HUES48 (cell line): ENCODE results near the gene SPAG17.

Experiments used
- H3K27ac ChIP-seq: one replicate; pipeline ENCODE4 v1.7.0; 2013; ENCODE audit warnings: low read depth, low read length, inconsistent platforms
- H3K27me3 ChIP-seq: 2 replicates; pipeline ENCODE4 v1.6.1; 2013; ENCODE audit warnings: mild to moderate bottlenecking, low read length; ENCODE audit not compliant: control insufficient read depth, insufficient read depth
- H3K36me3 ChIP-seq: 2 replicates; pipeline ENCODE4 v1.6.1; 2013; ENCODE audit warnings: low read length; ENCODE audit not compliant: control insufficient read depth, insufficient read depth
- H3K4me1 ChIP-seq: 2 replicates; pipeline ENCODE4 v1.6.1; 2013; ENCODE audit warnings: mild to moderate bottlenecking, low read length; ENCODE audit not compliant: control insufficient read depth, insufficient read depth
- H3K4me3 ChIP-seq: 2 replicates; pipeline ENCODE4 v1.5.1; 2013; ENCODE audit warnings: mild to moderate bottlenecking, low read depth, low read length
- H3K9ac ChIP-seq: 2 replicates; pipeline ENCODE4 v1.6.1; 2013; ENCODE audit warnings: mild to moderate bottlenecking, low read depth, low read length, moderate library complexity
- H3K9me3 ChIP-seq: 2 replicates; pipeline ENCODE4 v1.6.1; 2013; ENCODE audit warnings: low read length; ENCODE audit not compliant: control insufficient read depth, insufficient read depth

The SPAG17 gene

DNA sequence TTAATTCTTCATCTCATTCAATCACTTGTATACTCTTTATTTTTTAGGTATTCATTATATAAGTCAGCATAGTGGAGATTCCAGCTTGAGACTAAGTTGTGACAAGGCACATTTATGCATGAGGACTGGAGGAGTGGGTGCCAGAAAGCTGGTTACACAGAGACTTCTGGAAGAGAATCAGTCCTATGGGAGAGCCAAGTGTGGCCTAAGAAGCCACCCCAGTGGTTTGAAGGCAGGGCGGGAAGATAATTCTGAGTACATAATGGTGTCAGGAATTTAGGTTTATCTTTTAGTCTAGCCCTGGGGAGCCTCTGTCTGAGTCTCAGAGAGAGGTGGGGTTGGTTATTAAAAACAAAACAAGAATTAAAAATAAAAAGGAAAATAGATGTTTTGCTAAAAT is 83.0 kb downstream of the SPAG17 start:
- H3K27ac ChIP-seq: no peak overlapping the region
- 0 out of 2 replicates have a peak, but pooled peaks cover 6% of the 10 kb centered on the region for H3K4me1 ChIP-seq
- no peak overlapping the region for H3K9ac ChIP-seq
- no peaks in the 10 kb centered on the region for H3K27me3 ChIP-seq
- H3K9me3 ChIP-seq: no peaks in the 10 kb centered on the region
- H3K36me3 ChIP-seq: no peaks in the 10 kb centered on the region
- no peak overlapping the region for H3K4me3 ChIP-seq

DNA sequence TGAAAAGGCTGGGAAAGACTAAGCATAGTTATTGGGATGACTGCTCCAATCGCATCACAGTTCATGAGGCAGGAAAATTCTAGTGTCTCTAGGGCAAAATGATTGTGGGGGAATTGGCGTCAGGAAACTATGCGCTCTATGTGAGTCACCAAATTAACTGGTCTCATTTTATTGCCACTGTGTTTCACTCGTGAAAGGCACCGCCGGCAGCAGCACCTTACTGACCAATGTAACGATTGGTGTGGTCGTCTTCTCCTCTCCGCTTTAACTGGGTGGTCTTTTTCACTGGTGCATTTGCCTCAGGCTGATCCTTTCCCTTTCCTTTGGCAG is 83.5 kb downstream of the SPAG17 start:
- Histone ChIP-seq H3K27ac (no peak overlapping the region), H3K9ac (no peak overlapping the region), H3K4me1 (0 out of 2 replicates have a peak, but pooled peaks cover 6% of the 10 kb centered on the region), H3K36me3 (no peaks in the 10 kb centered on the region), H3K9me3 (no peaks in the 10 kb centered on the region), H3K4me3 (no peak overlapping the region), H3K27me3 (no peaks in the 10 kb centered on the region)

DNA sequence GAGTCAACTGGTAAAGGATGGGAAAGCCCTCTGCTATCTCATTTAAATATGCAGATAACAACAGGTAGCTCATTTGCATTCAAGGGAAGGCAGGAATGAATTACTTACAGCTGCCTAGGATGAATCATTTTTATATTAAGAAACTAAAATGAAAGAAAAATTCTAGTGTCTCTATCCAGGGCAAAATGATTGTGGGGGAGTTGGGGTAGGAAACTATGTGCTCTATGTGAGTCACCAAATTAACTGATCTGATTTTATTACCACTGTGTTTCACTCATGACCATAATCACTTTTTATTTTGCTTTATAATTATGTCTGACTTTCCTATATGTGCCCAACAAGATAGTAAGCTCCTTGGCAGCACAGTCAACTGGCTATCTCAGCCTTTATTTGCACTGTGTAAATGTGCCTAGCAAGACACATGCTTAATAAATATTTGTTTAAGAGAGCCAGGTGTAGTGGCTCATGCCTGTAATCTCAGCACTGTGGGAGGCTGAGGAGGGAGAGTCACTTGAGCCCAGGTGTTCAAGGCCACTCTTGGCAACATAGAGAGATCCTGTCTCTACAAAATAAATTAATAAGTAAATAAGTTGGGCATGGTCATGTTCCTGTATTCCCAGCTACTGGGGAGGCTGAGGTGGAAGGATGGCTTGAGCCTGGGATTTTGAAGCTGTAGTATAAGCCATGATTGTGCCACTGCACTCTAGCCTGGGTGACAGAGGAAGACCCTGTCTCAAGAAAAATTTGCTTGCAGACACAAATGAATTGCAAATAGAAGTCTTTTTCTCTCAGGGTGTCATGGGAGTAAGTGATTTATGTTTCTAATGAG is 84.1 kb downstream of the SPAG17 start:
- Histone ChIP-seq H3K27ac (no peak overlapping the region), H3K27me3 (no peaks in the 10 kb centered on the region), H3K9ac (no peak overlapping the region), H3K36me3 (no peaks in the 10 kb centered on the region), H3K4me3 (no peak overlapping the region), H3K4me1 (0 out of 2 replicates have a peak, but pooled peaks cover 6% of the 10 kb centered on the region), H3K9me3 (no peaks in the 10 kb centered on the region)

DNA sequence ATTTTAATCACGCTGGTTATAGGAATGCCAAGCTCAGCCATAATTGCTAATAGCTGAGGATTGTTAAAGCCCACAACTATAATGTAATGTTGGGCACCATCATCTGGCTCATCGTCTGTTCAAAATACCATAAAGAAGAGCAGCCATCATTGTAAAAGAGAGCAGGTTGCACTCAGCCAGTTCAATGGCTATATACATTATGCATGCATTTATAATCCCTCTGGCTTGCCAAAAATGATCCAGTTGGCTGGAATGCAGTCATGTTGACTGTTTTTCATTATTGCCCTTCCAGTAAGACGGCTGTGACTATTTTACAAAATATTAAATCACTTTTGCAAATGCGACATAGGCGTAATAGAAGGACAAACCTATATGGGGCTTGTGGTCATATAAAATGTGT is 85.3 kb downstream of the SPAG17 start:
- Histone ChIP-seq H3K4me1 (0 out of 2 replicates have a peak, but pooled peaks cover 6% of the 10 kb centered on the region), H3K4me3 (no peak overlapping the region), H3K27me3 (no peaks in the 10 kb centered on the region), H3K9ac (no peak overlapping the region), H3K27ac (no peak overlapping the region), H3K36me3 (no peaks in the 10 kb centered on the region), H3K9me3 (no peaks in the 10 kb centered on the region)

DNA sequence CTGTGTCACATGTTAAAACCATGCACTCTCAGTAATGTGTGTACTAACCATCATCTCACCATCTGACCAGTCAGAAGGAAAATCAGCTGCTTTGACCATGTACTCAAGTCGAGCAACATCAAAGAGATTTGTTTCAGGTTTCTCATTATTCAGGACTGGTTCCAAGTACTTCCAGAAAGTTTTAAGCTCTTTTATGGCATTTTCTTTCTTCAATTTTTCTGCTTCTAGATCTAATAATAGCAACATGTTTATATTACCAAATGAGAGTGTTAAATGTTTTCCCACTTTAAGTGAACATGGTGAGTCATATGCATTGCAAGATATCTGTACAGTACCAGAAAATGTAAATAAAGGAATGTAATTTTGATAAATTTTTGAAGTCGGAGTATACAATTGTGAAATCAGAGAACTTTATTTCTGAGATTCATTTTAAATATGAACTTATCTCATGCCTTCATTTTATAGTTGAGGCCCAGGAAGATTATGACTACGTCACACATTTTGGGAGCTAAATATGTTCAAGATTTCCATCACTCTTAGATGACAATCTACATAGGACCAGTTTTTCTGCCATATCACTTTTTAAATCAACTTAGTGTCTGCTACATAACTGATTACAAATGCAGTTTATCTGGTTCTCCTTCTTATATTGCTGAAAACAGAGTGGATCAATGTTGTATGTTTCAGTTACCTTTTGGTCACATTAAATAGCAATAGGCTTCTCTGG is 87.2 kb downstream of the SPAG17 start:
- Histone ChIP-seq H3K36me3 (no peaks in the 10 kb centered on the region), H3K9me3 (no peaks in the 10 kb centered on the region), H3K4me1 (0 out of 2 replicates have a peak, but pooled peaks cover 6% of the 10 kb centered on the region), H3K9ac (no peak overlapping the region), H3K27ac (no peak overlapping the region), H3K4me3 (no peak overlapping the region), H3K27me3 (no peaks in the 10 kb centered on the region)

DNA sequence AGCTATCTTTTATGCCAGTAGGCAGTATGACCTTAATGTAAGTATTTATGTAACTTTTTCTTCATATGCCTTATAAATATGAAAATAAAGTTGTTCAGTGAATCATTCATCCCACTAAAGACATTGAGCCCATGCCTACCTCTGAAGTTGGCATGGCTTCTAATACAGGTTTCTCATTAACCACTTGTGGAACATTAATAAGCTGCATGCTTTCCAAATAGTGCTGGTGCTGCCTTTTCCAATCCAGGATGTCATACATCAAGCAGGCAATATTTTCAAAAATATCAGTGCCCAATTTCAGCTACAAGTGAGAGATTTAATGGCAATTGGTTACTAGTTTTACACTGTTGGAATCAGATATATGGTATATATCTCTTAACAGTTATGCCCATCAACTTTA is 92.0 kb downstream of the SPAG17 start:
- no peak overlapping the region for H3K27ac ChIP-seq
- no peak overlapping the region for H3K4me3 ChIP-seq
- no peaks in the 10 kb centered on the region for H3K4me1 ChIP-seq
- no peak overlapping the region for H3K9ac ChIP-seq
- H3K9me3 ChIP-seq: no peaks in the 10 kb centered on the region
- no peaks in the 10 kb centered on the region for H3K27me3 ChIP-seq
- no peaks in the 10 kb centered on the region for H3K36me3 ChIP-seq

DNA sequence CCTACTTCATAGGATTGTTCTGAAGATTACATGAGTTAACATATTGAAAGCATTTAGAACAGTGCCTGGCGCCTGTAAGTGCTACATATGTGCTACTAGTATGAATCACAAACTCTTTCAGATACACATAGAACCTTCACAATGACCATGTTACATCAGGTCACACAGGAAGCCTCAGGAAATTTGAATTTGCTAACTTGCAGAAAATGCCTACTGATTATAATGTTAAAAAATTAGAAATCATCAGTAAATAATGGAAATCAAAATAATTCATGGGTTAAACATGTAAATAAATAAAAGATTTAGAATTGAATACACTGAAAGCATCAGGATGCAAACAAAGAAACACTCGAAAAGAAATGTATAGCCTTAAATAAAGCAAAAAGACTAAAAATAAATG is 94.9 kb downstream of the SPAG17 start:
- Histone ChIP-seq H3K27ac (no peak overlapping the region), H3K9ac (no peak overlapping the region), H3K36me3 (no peaks in the 10 kb centered on the region), H3K4me1 (no peaks in the 10 kb centered on the region), H3K4me3 (no peak overlapping the region), H3K27me3 (no peaks in the 10 kb centered on the region), H3K9me3 (no peaks in the 10 kb centered on the region)

DNA sequence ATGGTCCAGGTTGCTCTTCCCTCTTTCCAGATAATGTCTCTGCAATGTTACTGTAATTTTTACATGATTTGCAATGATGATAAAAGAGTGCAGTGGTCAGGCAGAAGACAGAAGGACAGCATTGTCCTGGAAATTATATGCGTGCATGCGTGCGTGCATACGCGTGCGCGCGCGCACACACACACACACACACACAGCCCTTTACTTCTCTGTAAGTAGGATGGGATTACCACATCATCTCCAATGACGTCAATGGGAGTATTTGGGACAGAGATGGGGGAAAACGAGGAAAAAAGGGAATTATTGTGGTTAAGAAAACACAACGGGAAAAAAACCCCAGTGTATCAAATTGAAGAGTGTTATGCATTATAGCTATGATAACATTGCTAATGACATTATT is 99.7 kb downstream of the SPAG17 start:
- no peak overlapping the region for H3K27ac ChIP-seq
- no peak overlapping the region for H3K9ac ChIP-seq
- H3K27me3 ChIP-seq: no peaks in the 10 kb centered on the region
- no peaks in the 10 kb centered on the region for H3K36me3 ChIP-seq
- no peaks in the 10 kb centered on the region for H3K4me1 ChIP-seq
- H3K9me3 ChIP-seq: no peaks in the 10 kb centered on the region
- H3K4me3 ChIP-seq: no peak overlapping the region

DNA sequence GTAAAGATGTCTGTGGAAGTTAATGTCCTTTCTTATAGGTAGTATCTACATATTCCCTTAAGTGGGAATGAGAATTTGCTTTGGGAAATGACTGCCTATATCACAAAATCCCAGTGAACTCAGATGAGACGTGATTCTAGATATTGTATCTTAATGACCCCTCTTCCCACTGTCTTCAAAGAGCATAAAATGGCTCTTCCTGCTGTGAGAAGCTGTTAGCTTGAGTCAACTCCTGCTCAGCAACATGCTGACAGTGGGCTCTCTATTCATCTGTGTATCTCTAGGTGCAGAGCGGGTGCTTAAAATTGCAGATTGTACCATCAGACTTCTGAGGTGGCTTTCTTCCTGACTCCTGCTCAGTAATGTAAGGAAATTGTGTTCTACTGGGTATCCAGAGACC is 100.6 kb downstream of the SPAG17 start:
- no peak overlapping the region for H3K4me3 ChIP-seq
- H3K36me3 ChIP-seq: no peaks in the 10 kb centered on the region
- no peaks in the 10 kb centered on the region for H3K4me1 ChIP-seq
- no peaks in the 10 kb centered on the region for H3K9me3 ChIP-seq
- H3K9ac ChIP-seq: no peak overlapping the region
- no peak overlapping the region for H3K27ac ChIP-seq
- H3K27me3 ChIP-seq: no peaks in the 10 kb centered on the region

DNA sequence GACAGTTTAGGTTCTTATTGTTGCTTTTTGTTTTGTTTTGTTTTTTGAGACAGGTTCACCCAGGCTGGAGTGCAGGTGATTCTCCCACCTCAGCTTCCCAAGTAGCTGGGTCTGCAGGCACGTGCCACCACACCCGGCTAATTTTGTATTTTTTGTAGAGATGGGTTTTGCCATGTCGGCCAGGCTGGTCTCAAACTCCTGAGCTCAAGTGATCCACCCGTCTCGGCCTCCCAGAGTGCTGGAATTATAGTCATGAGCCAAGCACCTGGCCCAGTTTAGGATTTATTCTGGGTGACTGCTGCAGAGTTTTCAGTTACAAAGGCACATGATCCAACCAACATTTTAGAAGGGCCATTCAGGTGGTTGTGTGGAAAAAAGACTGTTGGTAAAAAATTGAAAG is 102.0 kb downstream of the SPAG17 start:
- Histone ChIP-seq H3K9me3 (no peaks in the 10 kb centered on the region), H3K27me3 (no peaks in the 10 kb centered on the region), H3K27ac (no peak overlapping the region), H3K4me1 (peaks cover 1% of the 10 kb centered on the region; the same call in 1 of the 2 replicates), H3K36me3 (no peaks in the 10 kb centered on the region), H3K9ac (no peak overlapping the region), H3K4me3 (no peak overlapping the region)

DNA sequence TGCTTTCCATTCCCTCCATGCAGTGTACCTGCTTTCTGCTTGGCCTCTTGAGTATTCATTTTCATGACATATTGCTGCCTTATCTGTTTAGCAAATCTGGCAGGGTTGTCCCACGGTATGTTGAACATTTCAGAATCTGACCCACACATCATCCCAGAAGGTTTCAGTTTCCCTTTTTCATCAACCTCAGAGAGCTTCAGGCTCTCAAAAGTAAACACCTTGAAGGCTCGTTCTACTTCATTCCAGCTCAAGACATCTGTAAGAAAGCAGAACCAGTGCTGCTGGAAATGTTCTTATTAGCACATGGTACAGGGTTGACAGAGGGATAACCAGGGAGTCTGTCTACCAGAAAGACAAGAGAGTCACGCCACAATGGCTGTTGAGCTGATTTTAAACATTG is 103.6 kb downstream of the SPAG17 start:
- Histone ChIP-seq H3K27ac (no peak overlapping the region), H3K4me3 (no peak overlapping the region), H3K27me3 (no peaks in the 10 kb centered on the region), H3K9ac (no peak overlapping the region), H3K4me1 (peaks cover 15% of the 10 kb centered on the region), H3K36me3 (no peaks in the 10 kb centered on the region), H3K9me3 (no peaks in the 10 kb centered on the region)
